Upper lobe of left lung (tissue), 6 donors: ENCODE results near the gene TMEM271. TPM values are rescaled to one million over a fixed set of nuclear protein-coding genes. Genes with fewer than 3 reads are reported as not detected.
A peak's percentile ranks its signal among the peaks of the same experiment; 100 is the strongest.

Experiments
- ATAC-seq, 2 donors: fragments of 200-7000 bp; cut with Tn5 transposase; one replicate each; pipeline ENCODE4 v1.9.1; 2022; ENCODE audit warnings: mild to moderate bottlenecking in 2 of 2, moderate library complexity in 2 of 2; ENCODE audit not compliant: low FRiP score in 2 of 2
- DNase-seq, 2 donors: peaks; one replicate each; pipeline ENCODE4 v3.0.0-alpha.2; 2019 to 2020
- H3K27ac ChIP-seq, 4 donors: fragments of 200-600 bp; sonication (generic); one replicate each; pipeline ENCODE4 v1.5.1; 2016 to 2019
- H3K27me3 ChIP-seq, 4 donors: fragments of 200-600 bp; sonication (generic); one replicate each; pipeline ENCODE4 v1.5.1; 2017 to 2019
- H3K36me3 ChIP-seq, 4 donors: fragments of 200-600 bp; sonication (generic); one replicate each; pipeline ENCODE4 v1.5.1; 2016 to 2019
- H3K4me1 ChIP-seq, 4 donors: fragments of 200-600 bp; sonication (generic); one replicate each; pipeline ENCODE4 v1.5.1; 2018 to 2019
- H3K4me3 ChIP-seq, 4 donors: fragments of 200-600 bp; sonication (generic); one replicate each; pipeline ENCODE4 v1.5.1; 2017 to 2019; ENCODE audit warnings: mild to moderate bottlenecking in 2 of 4, moderate library complexity in 1 of 4
- H3K9me3 ChIP-seq, 4 donors: fragments of 200-600 bp; sonication (generic); one replicate each; pipeline ENCODE4 v1.5.1; 2018 to 2019
- EP300 ChIP-seq, 4 donors: sonication (generic); formaldehyde crosslinking; IDR thresholded peaks; one replicate each; pipeline ENCODE4 v1.5.1; 2017; ENCODE audit warnings: antibody characterized with exemption in 4 of 4, control low read depth in 2 of 4
- POLR2A ChIP-seq, 4 donors: fragments of 450-650 bp; IDR thresholded peaks; one replicate each; pipeline ENCODE4 v1.5.1; 2016 to 2017; ENCODE audit warnings: antibody characterized with exemption in 4 of 4, mild to moderate bottlenecking in 2 of 4
- POLR2AphosphoS5 ChIP-seq, 2 donors: sonication (generic); formaldehyde crosslinking; IDR thresholded peaks; one replicate each; pipeline ENCODE4 v1.5.1; 2017; ENCODE audit warnings: antibody characterized with exemption in 2 of 2
- WGBS, 2 donors: methylation state at CpG; one replicate each; pipeline ENCODE4 v1.1.5; 2017 to 2018; 5-methylcytosine and 5-hydroxymethylcytosine counted together
- total RNA-seq, 6 donors: library from RNA; depleted of rRNA in 4 of 6; stranded (reverse); fragments of >200 nt in 4 of 6; gene quantifications; one replicate each; pipeline versions ENCODE4 v1.1.0 to v1.2.1, GENCODE V29; 2016 to 2021
- TF ChIP-seq, protein P1 (sequence below), 6 experiments: fragments of 450-650 bp in 4 of 6; fragments of 200-600 bp in 2 of 6; sonication (generic) in 2 of 6; IDR thresholded peaks; one replicate each; pipeline ENCODE4 v1.5.1; 2016 to 2019; ENCODE audit warnings: antibody characterized with exemption in 6 of 6
- donor health status: DM: no; HTN: no; CAD: no; lungs with moderate emphysema.
- donor health status: DM: no; HTN: yes; CAD: no; lungs with severe emphysema.

TMEM271 gene
- total RNA-seq, 6 donors from 2014 or later = not detected

GRCh38 chr4:605702-606425, 29.8 kb upstream of the TMEM271 start:
- Histone ChIP-seq H3K27me3 (peaks cover 0 to 4% (median 0%) of the 10 kb centered on the region in 4 donors), H3K9me3 (no peaks in the 10 kb centered on the region), H3K4me3 (no peak overlapping the region), H3K4me1 (no peaks in the 10 kb centered on the region), H3K27ac (no peak overlapping the region), H3K36me3 (no peaks in the 10 kb centered on the region)
- DNase-seq = no peak
- TF ChIP-seq POLR2AphosphoS5 (IDR thresholded peaks at IDR 0.05) (no peak), POLR2A (IDR thresholded peaks at IDR 0.05) (no peak), EP300 (IDR thresholded peaks at IDR 0.05) (no peak)
- TF ChIP-seq, protein P1, sequence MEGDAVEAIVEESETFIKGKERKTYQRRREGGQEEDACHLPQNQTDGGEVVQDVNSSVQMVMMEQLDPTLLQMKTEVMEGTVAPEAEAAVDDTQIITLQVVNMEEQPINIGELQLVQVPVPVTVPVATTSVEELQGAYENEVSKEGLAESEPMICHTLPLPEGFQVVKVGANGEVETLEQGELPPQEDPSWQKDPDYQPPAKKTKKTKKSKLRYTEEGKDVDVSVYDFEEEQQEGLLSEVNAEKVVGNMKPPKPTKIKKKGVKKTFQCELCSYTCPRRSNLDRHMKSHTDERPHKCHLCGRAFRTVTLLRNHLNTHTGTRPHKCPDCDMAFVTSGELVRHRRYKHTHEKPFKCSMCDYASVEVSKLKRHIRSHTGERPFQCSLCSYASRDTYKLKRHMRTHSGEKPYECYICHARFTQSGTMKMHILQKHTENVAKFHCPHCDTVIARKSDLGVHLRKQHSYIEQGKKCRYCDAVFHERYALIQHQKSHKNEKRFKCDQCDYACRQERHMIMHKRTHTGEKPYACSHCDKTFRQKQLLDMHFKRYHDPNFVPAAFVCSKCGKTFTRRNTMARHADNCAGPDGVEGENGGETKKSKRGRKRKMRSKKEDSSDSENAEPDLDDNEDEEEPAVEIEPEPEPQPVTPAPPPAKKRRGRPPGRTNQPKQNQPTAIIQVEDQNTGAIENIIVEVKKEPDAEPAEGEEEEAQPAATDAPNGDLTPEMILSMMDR (IDR thresholded peaks at IDR 0.05) = no peak
- ATAC-seq = no peak
- 86 to 89% methylated on average over 17 of the region's 17 CpGs for WGBS, 2 donors

DNA sequence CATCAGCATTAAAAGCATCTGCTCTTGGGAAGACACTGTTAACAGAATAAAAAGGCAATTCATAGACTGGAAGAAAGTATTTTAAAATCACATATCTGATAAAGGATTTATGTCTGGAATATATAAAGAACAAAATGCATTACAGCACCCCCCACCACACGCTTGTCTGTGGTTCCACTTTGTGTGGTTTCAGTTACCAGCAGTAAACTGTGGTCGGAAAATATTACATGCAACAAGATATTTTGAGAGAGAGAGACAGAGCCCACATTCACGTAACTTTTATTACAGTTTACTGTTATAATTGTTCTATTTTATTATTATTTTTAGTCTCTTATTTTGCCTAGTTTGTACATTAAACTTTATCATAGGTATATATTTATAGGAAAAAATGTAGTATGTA, 28.0 kb upstream of the TMEM271 start:
- H3K4me3 ChIP-seq = no peak overlapping the region
- no peaks in the 10 kb centered on the region for H3K4me1 ChIP-seq
- TF ChIP-seq POLR2A (IDR thresholded peaks at IDR 0.05) (no peak), POLR2AphosphoS5 (IDR thresholded peaks at IDR 0.05) (no peak), EP300 (IDR thresholded peaks at IDR 0.05) (no peak)
- TF ChIP-seq, protein P1 (IDR thresholded peaks at IDR 0.05) = no peak
- peaks cover 0 to 4% (median 0%) of the 10 kb centered on the region in 4 donors for H3K27me3 ChIP-seq
- DNase-seq (no peak), ATAC-seq (no peak)
- no peak overlapping the region for H3K27ac ChIP-seq
- no peaks in the 10 kb centered on the region for H3K9me3 ChIP-seq
- H3K36me3 ChIP-seq = no peaks in the 10 kb centered on the region
- 49 to 54% methylated on average over 3 of the region's 3 CpGs for WGBS, 2 donors

DNA sequence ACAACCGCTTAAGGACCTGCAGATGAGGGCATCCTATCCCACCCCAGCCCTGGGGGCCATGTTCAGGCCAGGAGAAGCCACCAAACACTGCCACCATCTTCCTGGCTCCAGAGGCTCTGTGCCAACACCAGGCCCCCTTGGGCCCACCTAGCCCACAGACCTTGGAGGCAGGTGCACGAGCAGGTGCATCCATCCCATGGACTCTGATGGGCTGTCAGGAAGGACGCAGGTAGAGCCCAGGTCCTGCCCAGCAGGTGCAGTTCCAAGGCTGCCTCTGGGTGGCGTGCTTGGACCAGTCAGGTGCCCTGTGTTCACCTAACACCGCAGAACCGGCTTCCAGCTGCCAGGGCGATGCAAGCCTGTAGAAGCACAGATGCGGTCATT, 26.5 kb upstream of the TMEM271 start:
- no peak overlapping the region for H3K4me3 ChIP-seq
- H3K36me3 ChIP-seq = no peaks in the 10 kb centered on the region
- ATAC-seq (peak; percentile 58 to 82), DNase-seq (peak; percentile 62 to 85)
- 8 to 24% methylated on average over 4 to 7 of the region's 8 CpGs for WGBS, 2 donors
- H3K9me3 ChIP-seq = no peaks in the 10 kb centered on the region
- H3K27ac ChIP-seq = no peak overlapping the region
- peaks cover 0 to 4% (median 0%) of the 10 kb centered on the region in 4 donors for H3K27me3 ChIP-seq
- no peaks in the 10 kb centered on the region for H3K4me1 ChIP-seq
- TF ChIP-seq, protein P1 (IDR thresholded peaks at IDR 0.05) = peak; percentile 39 to 79 (median 60)
- no peak for TF ChIP-seq POLR2A (IDR thresholded peaks at IDR 0.05)

GRCh38 chr4:601612-602558, 25.8 kb upstream of the TMEM271 start:
- H3K4me3 ChIP-seq = no peak overlapping the region
- TF ChIP-seq EP300 (IDR thresholded peaks at IDR 0.05) (no peak), POLR2AphosphoS5 (IDR thresholded peaks at IDR 0.05) (no peak), POLR2A (IDR thresholded peaks at IDR 0.05) (no peak)
- TF ChIP-seq, protein P1 (IDR thresholded peaks at IDR 0.05) = no peak
- peak in 1 of 2 donors; percentile 16 for ATAC-seq
- peaks cover 0 to 4% (median 0%) of the 10 kb centered on the region in 4 donors for H3K27me3 ChIP-seq
- no peaks in the 10 kb centered on the region for H3K9me3 ChIP-seq
- H3K27ac ChIP-seq = no peak overlapping the region
- no peaks in the 10 kb centered on the region for H3K36me3 ChIP-seq
- WGBS, 2 donors = 80 to 83% methylated on average over 17 to 24 of the region's 24 CpGs
- no peaks in the 10 kb centered on the region for H3K4me1 ChIP-seq
- DNase-seq = peak in 1 of 2 donors; percentile 33
